Esophagus squamous epithelium (tissue), 5 donors: ENCODE results near the gene ATP8A1. TPM values are rescaled to one million over a fixed set of nuclear protein-coding genes. Genes with fewer than 3 reads are reported as not detected.

Source experiments
- DNase-seq: peaks from one replicate; lab custom pipeline; 2025; lab: John Stamatoyannopoulos, UW
- H3K27ac ChIP-seq, 4 donors: fragments of 200-600 bp; sonication (generic); one replicate each; pipeline ENCODE4 v1.5.1; 2016 to 2019; ENCODE audit warnings: mild to moderate bottlenecking in 1 of 4
- H3K27me3 ChIP-seq, 4 donors: fragments of 200-600 bp; sonication (generic); 1 replicate in 3 of 4; 2 replicates in 1 of 4; pipeline versions ENCODE4 v1.5.1 to v1.6.0; 2017 to 2021; ENCODE audit warnings: antibody characterized with exemption in 1 of 4
- H3K36me3 ChIP-seq, 3 donors: fragments of 200-600 bp; sonication (generic); one replicate each; pipeline ENCODE4 v1.5.1; 2016 to 2019
- H3K4me1 ChIP-seq, 3 donors: fragments of 200-600 bp; sonication (generic); one replicate each; pipeline ENCODE4 v1.5.1; 2017 to 2019
- H3K4me3 ChIP-seq, 4 donors: fragments of 200-600 bp; sonication (generic); 1 replicate in 3 of 4; 2 replicates in 1 of 4; pipeline ENCODE4 v1.5.1; 2016 to 2019; ENCODE audit warnings: mild to moderate bottlenecking in 2 of 4, moderate library complexity in 1 of 4
- H3K9me3 ChIP-seq, 3 donors: fragments of 200-600 bp; sonication (generic); one replicate each; pipeline ENCODE4 v1.5.1; 2016 to 2019
- POLR2A ChIP-seq, 4 donors: fragments of 450-650 bp; IDR thresholded peaks; one replicate each; pipeline ENCODE4 v1.6.1; 2017; ENCODE audit warnings: antibody characterized with exemption in 4 of 4, mild to moderate bottlenecking in 4 of 4, moderate library complexity in 3 of 4
- WGBS, 2 donors: methylation state at CpG; one replicate each; pipeline ENCODE4 v1.1.5; 2018; 5-methylcytosine and 5-hydroxymethylcytosine counted together
- intact Hi-C: fragments of 100-400 bp; cut with DNase I; formaldehyde crosslinking; loops from one replicate; pipeline ENCODE4 v1.15.0; 2022
- total RNA-seq, 4 donors: library from RNA; depleted of rRNA; stranded (reverse); fragments of >200 nt; gene quantifications; one replicate each; pipeline ENCODE4 v1.1.0, GENCODE V29; 2016
- TF ChIP-seq, protein P1 (sequence below), 6 experiments: fragments of 450-650 bp in 4 of 6; fragments of 200-600 bp in 2 of 6; sonication (generic) in 2 of 6; IDR thresholded peaks; one replicate each; pipeline ENCODE4 v1.5.1; 2016 to 2019; ENCODE audit warnings: antibody characterized with exemption in 6 of 6, mild to moderate bottlenecking in 4 of 6, moderate library complexity in 4 of 6
- donor health status: DM: yes; HTN: yes; CAD: no.

Gene ATP8A1
- total RNA-seq, 4 donors from 2014 or later = 1.9 to 11.8 (median 3.3) TPM

DNA sequence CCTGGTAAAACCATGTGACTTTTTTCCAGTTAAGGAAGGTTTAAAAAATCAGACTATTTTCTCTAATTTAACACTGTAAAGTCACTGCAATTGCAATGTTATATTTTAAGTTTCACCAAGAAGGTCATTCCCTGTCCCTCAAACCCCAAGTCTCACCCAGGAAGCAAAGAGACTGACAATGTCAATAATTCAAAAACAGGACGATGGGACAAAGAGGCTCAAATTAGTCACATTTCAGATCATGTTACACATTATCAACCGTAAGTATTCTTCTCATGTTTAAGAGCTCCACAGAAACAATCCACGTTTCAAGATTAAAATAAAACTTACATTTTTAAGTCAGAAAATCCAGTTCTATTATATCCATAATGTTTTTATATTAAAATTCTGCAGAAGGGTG lies 246.5 kb downstream of the ATP8A1 start:
- H3K36me3 ChIP-seq = no peaks in the 10 kb centered on the region
- intact Hi-C loops = no loop called here
- H3K4me3 ChIP-seq = no peak overlapping the region
- no peaks in the 10 kb centered on the region for H3K4me1 ChIP-seq
- H3K27me3 ChIP-seq = no peaks in the 10 kb centered on the region
- 56 to 65% methylated on average over 3 of the region's 3 CpGs for WGBS, 2 donors
- TF ChIP-seq, protein P1, sequence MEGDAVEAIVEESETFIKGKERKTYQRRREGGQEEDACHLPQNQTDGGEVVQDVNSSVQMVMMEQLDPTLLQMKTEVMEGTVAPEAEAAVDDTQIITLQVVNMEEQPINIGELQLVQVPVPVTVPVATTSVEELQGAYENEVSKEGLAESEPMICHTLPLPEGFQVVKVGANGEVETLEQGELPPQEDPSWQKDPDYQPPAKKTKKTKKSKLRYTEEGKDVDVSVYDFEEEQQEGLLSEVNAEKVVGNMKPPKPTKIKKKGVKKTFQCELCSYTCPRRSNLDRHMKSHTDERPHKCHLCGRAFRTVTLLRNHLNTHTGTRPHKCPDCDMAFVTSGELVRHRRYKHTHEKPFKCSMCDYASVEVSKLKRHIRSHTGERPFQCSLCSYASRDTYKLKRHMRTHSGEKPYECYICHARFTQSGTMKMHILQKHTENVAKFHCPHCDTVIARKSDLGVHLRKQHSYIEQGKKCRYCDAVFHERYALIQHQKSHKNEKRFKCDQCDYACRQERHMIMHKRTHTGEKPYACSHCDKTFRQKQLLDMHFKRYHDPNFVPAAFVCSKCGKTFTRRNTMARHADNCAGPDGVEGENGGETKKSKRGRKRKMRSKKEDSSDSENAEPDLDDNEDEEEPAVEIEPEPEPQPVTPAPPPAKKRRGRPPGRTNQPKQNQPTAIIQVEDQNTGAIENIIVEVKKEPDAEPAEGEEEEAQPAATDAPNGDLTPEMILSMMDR (IDR thresholded peaks at IDR 0.05) = no peak
- TF ChIP-seq POLR2A (IDR thresholded peaks at IDR 0.05) = no peak
- H3K9me3 ChIP-seq = no peaks in the 10 kb centered on the region
- no peak overlapping the region for H3K27ac ChIP-seq
- no peak for DNase-seq

DNA sequence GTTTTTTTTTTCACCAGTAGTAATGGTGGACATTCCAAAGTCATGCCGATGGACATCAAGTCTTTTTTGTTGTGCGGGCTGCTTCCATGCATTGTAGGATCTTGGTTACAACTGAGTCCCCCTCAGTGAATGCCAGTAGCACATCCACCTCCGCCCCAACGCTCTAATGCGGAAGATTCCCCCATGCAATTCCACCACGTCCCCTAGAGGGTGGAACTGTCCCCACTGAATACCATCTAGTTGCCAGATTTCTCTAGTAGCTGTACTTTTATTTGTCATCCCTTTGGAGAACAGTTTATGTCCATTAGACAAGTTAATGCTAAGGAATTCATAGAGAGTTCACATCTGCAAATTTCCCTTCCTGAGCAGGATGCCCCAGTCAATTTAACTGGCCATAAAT lies 252.9 kb downstream of the ATP8A1 start:
- 85 to 92% methylated on average over 6 of the region's 6 CpGs for WGBS, 2 donors
- no peaks in the 10 kb centered on the region for H3K36me3 ChIP-seq
- H3K27ac ChIP-seq = no peak overlapping the region
- H3K27me3 ChIP-seq = peaks cover under 1 to 36% (median 4%) of the 10 kb centered on the region in 4 donors
- intact Hi-C loops = no loop called here
- H3K9me3 ChIP-seq = no peaks in the 10 kb centered on the region
- peaks cover 0 to 5% (median 0%) of the 10 kb centered on the region in 3 donors for H3K4me1 ChIP-seq
- DNase-seq = no peak
- TF ChIP-seq, protein P1 (IDR thresholded peaks at IDR 0.05) = no peak
- no peak overlapping the region for H3K4me3 ChIP-seq

DNA sequence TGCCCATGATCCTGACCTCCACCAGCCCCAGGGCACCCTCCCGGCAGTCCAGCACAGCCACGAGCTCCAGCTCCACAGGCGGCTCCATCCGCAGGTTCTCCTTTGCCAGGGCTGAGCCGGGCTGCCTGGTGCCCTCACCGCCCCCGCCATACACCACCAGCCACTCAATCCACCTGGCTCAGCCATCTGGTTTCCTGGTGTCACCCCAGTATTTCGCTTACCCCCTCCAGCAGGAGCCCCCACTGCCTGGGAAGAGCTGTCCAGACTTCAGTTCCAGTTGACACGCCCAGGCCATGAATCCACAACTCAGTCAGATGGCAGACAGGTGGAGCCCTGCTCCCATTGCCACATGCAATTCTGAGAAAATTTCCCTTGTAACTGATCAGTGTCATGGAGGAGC lies 255.7 kb downstream of the ATP8A1 start:
- TF ChIP-seq POLR2A (IDR thresholded peaks at IDR 0.05) = no peak
- TF ChIP-seq, protein P1 (IDR thresholded peaks at IDR 0.05) = peak in 1 of 6 experiments; percentile 23

DNA sequence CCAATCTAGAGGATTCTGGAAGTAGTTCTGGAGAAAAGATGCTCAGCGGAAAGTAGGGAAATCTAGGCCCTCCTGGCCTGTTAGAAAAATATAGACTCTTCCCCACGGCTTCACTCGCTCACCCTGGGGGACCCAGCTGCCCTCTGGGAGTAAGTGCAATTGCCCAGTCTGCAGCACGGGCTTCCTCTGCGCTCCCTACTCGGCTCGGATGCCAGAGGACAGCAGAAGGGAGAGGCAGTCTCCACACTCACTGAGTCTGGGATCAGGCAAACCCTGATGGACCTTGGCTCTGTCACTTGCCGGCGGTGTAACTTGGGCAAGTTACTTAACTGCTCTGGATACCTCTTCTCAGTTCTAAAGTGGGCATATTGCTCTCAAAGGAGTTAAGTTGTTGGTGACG lies 257.5 kb downstream of the ATP8A1 start:
- DNase-seq = no peak
- WGBS, 2 donors = 39 to 44% methylated on average over 5 to 8 of the region's 10 CpGs
- no peak overlapping the region for H3K27ac ChIP-seq
- peaks cover 15 to 81% (median 24%) of the 10 kb centered on the region in 4 donors for H3K27me3 ChIP-seq
- H3K4me1 ChIP-seq = peaks cover 18 to 30% (median 24%) of the 10 kb centered on the region in 3 donors
- intact Hi-C loops = no loop called here
- no peaks in the 10 kb centered on the region for H3K36me3 ChIP-seq
- TF ChIP-seq, protein P1 (IDR thresholded peaks at IDR 0.05) = no peak
- TF ChIP-seq POLR2A (IDR thresholded peaks at IDR 0.05) = no peak
- no peaks in the 10 kb centered on the region for H3K9me3 ChIP-seq
- H3K4me3 ChIP-seq = peak overlapping the region in 2 of 4 donors; percentile 49 to 71

More for the DNA sequence above, 255.7 kb downstream of the ATP8A1 start:
- no peak for DNase-seq
- intact Hi-C loops = no loop called here
- H3K4me1 ChIP-seq = peaks cover 18 to 30% (median 24%) of the 10 kb centered on the region in 3 donors
- H3K9me3 ChIP-seq = no peaks in the 10 kb centered on the region
- no peak overlapping the region for H3K27ac ChIP-seq
- H3K4me3 ChIP-seq = no peak overlapping the region
- H3K27me3 ChIP-seq = peaks cover 15 to 64% (median 24%) of the 10 kb centered on the region in 4 donors
- no peaks in the 10 kb centered on the region for H3K36me3 ChIP-seq
- WGBS, 2 donors = 81 to 92% methylated on average over 3 to 4 of the region's 9 CpGs

DNA sequence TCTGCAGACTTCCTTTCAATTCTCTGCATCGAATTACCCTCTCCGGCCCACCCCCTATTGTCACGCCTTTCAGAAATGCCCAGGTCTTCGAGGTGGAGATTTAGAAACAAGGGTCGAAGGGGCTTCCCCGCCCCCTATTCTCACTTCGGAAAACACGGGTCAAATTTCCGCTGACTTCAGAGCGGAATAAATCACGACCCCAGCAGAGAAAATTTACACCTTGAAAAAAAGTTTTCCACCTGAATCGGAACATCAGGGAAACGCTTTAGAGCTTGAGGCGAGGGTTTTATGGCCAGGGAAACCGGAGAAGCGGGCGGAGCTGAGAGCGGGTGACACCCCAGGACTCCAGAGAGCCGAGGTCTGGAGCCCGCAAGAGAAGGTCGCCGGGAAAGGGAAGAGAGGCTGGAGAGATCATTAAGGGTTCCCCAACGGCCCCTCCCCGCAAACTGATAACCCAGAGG lies 258.0 kb downstream of the ATP8A1 start:
- Histone ChIP-seq H3K27me3 (peaks cover 15 to 84% (median 24%) of the 10 kb centered on the region in 4 donors), H3K4me1 (peaks cover 18 to 30% (median 24%) of the 10 kb centered on the region in 3 donors), H3K36me3 (no peaks in the 10 kb centered on the region), H3K27ac (no peak overlapping the region), H3K4me3 (peak overlapping the region in 3 of 4 donors; percentile 41 to 71 (median 49)), H3K9me3 (no peaks in the 10 kb centered on the region)
- no peak for DNase-seq
- intact Hi-C loops = no loop called here
- WGBS, 2 donors = 11 to 15% methylated on average over 17 to 18 of the region's 24 CpGs
- no peak for TF ChIP-seq POLR2A (IDR thresholded peaks at IDR 0.05)
- TF ChIP-seq, protein P1 (IDR thresholded peaks at IDR 0.05) = no peak
